HG03378 (cell line): ENCODE measurements around the gene CASP12.
A peak's percentile ranks its signal among the peaks of the same experiment; 100 is the strongest.

Experiments used
- ATAC-seq: cut with Tn5 transposase; IDR thresholded peaks from one replicate; pipeline ENCODE4 v1.9.1; 2021; ENCODE audit warnings: mild to moderate bottlenecking, moderate library complexity; ENCODE audit not compliant: unreplicated experiment

Gene CASP12

DNA sequence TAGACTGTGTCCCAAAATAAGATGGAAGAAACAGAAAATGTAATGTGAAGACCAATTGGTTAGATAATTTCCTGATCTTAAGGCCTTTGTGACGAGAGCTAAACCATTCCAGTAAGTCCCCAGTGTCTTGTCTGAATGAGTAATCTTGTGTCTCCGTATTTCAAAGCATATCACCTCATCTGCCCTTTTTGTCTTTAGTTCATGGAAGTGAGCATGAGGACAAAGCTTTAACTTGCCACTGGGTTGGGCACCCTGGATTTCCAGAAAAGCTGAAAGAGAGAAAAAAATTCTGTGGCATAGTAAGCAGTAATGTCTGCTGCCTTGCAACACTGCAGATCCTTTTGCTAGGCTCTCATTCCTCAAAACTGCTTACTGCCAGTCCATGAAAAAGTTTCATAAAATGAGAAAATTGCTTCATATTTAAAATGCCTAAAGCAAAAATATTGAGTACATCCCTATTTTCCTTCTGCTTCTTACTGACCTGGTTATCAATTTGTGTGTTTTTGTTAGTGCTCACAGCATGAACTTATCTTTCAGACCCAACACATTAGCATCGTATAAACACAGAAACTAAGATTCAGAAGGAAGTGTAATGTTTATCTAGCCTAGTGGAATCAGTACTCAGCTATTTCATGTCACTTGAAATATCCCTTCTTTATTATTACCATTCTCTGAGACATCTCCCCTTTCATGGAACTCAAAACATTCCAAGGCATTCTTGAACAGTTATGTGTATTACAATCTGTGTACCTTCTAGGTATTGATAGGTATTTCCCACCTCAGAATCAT is 5.3 kb downstream of the CASP12 start:
- no peak for ATAC-seq

DNA sequence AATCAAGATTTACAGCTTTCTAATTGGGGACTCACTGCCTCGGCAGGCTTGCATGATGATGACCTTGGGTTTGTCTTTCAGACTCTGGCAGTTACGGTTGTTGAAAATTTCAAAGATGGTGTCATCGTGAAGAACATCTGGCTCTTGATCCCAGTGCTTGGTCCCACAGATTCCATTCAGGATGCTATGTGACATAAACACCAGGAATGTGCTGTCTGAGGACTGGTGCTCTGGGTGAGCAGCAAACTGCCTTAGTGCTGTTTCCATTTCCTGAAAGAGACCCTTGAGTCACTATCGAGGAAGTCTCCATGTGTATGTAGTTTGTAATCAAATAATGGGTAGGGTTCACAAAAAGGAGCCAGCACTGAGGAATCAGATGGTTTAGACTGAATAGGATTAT is 7.1 kb downstream of the CASP12 start:
- ATAC-seq = no peak

DNA sequence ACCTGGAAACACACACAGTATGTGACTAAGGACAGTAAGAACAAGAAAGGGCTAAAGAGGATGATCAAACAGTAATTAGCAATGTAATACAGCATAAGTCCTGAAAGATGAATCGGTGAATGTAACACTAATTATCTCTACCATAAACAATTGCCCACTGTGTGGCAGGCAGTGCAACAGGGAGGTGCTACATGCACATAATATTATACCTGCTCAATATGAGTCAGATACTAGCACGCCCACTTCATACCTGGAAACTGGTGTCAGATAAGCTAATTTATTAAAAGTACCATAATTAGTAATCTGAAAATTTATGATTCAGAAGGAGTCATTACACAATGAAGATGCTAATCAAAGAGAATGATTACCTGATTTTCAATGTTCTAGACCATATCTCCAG is 14.9 kb downstream of the CASP12 start:
- ATAC-seq = no peak

DNA sequence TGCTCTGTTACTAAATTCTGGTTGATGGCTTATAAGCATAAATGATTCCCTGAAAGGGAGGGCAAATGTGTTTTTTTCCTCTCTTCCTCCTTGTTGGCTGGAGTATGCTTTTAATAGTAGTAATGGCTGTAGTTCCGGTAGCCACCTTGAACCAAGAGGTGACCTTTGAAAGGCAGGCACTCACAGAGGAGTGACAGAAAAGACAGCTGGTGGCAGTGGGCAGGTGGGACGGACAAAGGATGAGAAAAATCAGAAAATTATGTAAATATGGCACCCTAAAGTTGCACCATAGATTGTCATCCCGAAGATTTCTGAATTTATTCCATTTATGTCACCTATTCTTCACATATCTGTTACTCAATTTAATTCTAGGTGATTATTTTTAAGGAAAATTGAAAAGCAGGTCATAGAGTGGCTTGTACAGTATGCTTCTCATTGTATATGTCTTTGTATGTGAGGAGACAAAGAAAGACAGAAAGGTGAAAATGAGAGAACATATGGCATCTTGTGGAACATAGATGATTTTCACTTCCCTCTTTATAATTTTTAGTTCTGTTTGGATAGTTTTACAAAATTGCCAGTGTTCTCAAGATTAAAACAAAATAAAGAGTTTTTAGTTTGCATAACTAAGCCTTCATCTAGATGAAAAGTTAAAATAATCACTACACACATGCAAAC is 17.0 kb downstream of the CASP12 start:
- ATAC-seq = peak; percentile 70

DNA sequence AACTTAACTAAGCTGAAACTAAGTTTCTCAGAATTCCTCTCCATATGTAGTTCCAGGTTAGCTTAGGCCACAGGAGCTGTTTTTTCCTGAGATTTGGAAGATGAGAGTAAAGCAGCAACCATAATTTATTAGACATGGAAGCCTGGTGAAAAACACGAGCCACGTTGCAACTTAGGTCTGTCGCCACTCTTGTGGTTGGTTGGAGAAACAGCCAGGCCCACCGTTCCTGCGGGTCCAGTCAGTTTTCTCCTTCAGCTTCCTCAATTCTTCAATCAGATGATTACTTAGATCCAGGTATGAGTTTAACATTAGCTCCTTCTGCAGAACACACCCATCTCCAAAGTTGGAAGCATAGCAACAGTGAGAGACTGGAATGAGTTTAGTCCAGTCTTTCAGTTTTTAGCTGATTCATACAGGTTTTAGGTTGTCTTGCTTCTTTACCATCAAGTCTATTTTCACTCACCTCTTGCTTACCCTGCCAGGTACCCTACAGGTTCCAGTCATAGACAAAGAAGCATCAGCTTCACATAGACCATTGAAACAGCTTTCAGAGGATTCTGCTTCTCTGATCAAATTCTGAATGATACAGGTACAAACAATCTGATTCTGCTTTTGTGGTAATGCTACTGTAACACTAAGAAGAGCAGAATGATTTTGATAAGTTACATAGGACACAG is 18.6 kb downstream of the CASP12 start:
- ATAC-seq = no peak

DNA sequence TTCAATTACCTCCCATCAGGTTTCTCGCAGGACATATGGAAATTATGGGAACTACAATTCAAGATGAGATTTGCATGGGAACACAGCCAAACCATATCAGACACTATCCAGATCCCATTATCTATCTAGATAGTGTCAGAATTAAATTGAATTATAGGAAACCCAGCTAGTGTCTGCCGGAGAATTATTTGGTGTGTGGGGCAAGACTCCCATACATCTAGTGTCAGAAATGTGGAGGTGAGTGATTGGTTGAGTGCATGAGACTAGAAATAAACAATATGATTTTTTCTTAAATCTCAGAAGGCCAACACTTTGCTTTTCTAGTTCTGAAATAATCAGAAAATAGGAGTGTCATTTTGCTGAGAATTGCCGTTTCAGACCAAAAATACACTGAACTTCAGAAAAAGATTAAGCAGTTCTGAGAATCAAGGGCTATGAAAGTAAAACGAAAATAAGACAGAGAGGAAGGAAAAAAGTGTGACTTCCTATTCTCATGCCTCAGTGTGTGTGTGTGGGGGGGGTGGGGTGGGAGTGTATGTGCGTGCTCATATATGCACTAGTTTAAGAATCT is 21.3 kb downstream of the CASP12 start:
- ATAC-seq = peak; percentile 47

DNA sequence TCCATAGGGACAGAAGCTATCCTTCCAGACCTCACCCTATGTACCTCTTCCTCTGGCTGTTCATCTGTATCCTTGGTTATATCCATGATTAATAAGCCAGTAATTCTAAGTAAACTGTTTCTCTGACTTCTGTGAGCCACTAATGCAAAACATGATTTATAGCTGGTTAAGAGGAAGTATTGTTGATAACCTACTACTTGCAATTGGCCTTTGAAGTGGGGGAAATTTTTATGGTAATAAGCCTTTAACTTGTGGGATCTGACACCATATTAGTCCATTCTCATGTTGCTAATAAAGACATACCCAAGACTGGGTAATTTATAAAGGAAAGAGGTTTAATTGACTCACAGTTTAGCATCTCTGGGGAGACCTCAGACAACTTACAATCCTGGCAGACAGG is 21.9 kb downstream of the CASP12 start:
- no peak for ATAC-seq

DNA sequence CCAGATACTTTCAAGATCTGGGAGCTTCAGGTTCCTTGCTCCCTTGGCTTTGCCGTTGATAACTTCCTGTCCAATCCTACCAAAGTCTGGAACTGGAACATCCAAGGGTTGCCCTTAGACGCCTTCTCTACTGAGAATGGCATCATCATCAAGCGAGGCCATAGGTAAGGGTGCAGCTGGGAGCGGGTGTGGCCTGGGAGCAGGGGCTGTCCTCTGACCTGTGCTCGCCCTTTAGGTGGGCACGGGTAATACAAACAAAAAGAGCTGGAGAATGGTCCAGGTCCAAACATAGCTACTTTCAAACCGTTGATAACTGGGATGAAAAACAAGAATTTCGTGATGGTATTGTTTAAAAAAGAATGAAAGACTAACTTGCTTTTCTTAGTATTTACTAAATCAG is 25.0 kb downstream of the CASP12 start:
- no peak for ATAC-seq

DNA sequence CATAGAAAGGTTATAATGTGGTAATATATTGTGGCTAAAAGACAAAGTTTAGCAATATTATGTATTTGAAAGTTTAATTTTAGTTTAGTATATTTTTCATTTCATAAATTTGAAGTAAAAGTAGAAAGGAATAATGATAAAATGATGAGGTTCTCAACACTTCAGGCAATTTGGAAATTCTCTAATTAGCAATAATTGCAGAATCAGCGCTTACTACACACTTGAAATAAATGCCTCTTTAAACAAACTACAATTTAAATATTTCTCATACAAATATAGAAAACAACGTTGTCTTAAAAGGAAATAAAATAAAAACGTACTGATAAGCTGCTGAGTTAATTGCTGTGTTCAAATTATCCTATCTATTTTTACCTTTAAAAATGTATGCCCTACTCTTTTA is 25.9 kb downstream of the CASP12 start:
- no peak for ATAC-seq

DNA sequence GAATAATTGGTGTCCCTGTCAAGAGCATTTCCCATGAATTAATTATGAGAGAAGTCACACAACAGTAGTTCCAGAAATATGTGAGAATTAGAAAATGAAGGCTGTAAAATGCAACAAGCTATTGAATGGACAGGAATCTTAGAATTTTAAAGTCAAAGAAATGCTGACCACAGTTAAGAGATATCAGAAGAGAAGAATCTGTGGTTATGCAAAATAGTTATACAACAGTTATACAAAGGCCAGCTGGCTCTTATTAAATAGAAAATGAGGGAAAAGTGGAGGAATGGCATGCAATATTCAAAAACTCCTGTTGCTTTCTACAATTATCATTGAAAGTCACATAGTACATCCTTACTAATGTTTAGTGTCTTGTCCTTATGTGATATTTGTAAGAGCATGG is 27.4 kb downstream of the CASP12 start:
- no peak for ATAC-seq

DNA sequence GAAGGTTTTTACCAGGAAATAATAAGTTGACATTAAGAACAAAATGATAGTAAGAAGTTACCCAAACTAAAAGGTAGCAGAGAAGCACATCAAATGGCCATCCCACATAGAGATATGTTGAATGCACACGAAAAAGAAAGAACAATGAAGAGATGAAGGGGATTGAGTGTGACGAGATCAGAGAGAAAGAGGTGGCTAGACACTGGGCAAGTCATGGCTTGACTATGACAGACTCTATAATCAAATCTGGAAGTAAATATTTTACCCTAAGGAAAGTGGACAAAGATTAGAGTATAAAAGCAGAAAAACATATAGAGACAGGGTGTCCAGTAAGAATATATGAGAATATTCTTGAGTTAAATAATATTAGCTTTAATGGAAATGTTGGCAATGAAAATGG is 31.4 kb downstream of the CASP12 start:
- ATAC-seq = no peak

DNA sequence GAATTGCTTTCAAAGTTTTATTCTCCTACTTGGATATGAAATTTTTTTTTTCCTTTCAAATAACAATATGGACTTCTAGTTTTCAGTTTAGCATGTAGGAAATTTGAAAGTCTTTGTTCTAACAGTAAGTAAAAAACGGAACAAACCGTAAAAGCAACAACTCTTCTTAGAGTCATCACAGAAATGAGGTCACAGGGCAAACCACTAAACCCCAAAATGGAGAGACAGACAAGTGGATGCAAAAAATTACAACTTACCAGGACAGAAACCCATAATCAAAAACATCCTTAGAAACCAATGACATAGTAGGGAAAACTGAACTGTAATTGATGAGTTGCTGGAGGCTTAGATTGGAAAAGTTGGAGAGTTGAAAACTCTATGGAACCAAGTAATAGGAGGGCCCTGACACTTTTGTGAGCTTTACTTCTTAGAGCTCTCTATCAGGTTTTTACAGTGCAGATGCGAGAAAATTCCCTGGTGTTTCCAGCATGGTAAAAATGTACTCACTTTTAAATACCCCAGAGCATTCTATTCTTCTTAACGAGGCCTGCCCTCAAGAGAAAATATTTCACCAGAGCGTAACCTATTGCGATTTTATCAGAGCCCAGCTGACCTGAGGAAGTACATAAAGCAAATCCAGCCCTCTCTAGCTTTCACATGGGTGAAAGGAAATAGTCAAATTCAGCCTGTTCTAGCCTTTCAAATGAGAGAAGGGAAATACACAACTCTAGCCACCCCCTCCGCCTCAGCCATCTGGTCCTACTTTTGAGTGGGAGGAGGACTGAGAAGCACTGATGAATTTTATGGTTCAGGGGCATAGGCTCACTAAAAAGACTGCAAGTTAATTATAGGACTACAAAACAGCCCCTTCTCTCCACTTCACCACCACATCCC is 39.1 kb downstream of the CASP12 start:
- no peak for ATAC-seq

DNA sequence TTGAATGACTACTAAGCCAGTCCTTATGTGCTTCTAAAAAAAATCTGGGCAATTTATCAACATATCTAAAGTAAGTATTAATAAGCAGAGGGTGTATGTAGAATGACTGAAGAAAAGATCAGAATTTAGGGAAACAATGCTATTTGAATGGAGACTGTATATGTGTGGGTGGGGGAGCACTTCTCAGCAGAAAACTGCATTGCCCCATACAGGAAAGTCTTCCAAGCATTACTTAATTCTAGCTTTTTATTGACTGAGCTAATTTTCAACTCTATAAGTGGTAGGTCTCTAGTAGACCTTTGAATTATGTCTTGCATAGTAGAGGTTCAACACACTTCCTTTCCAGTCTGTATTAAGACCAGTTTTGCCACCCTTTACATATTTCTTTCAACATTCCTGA is 41.7 kb downstream of the CASP12 start:
- ATAC-seq = no peak

DNA sequence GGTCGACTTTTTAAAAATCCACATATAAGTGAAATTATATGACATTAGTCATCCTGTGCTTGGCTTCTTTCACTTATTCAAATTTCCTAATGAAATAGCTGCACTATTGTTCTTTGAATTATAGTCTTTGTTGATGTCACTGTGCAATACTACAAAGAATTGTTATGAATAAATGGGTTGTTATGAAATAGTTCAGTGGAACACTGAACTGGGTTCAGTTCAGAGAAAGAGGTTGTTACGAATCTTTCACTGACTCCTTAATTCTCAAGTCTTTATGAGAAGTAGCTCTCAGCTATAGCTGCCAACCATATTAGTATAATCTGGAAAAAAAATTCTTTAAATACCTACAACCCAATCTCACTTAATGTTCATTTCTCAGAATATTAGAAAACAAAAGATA is 42.3 kb downstream of the CASP12 start:
- no peak for ATAC-seq

DNA sequence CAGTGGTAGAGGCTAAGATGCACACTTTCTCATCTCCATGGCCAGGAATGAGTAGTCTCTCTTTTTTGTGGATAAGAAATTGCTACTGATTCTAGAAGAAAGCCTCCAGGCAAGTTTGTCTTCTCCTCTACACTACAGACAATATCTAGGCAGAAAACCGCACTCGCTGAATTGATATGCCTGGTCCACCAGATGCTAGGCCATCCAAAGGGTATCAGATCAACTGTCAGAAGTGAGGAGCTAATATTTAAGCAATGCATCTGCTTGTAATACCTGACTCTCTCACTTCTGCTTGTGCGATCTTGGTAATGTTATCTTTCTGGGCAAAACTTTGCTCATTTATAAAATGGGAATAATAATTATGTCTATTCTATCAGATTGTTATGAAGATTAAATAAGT is 45.0 kb downstream of the CASP12 start:
- no peak for ATAC-seq

DNA sequence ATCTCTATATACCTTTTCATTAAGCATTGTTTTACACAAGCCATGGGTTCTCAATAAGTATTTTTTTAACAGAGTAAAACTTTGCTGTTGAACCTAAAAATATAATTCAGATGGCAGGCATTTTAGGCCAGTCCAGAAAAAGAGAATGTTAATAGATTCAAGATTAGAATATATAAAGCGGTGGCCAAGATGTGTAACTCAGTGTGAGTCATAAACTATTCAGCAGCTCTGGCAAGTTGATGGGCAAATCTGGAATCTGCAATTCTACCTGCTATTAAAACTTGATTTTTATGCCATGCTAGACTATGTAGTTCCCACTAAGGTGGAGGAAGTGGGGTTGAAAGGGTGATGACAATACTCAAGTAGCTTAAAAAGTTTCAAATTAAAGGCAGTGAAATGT is 45.4 kb downstream of the CASP12 start:
- ATAC-seq = no peak

DNA sequence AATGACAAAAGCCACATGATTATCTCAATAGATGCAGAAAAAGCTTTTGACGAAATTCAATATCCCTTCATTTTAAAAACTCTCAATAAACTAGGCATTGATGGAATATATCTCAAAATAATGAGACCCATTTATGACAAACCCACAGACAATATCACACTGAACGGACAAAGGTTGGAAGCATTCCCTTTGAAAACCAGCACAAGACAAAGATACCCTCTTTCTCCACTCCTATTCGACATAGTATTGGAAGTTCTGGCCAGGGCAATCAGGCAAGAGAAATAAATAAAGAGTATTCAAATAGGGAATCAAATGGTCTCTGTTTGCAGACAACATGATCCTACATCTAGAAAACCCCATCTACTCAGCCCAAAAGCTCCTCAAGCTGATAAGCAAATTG is 52.0 kb downstream of the CASP12 start:
- no peak for ATAC-seq

DNA sequence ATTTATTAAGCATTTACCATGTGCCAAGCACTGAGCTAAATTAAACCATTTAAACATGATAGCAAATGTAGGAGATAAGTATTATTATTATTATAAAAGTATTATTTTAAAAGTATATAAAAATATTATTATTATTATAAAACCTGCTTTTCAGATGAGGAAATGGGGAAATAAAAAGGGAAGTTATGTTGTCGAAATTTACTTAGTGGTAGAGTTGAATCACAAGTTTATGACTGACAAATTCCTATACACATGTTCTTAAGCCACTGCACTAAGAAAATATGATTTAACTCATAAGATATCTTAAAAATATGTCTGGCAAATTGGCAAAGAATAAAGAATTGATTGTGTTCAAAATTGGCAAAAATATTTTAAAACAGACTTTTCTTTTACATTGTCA is 53.8 kb downstream of the CASP12 start:
- no peak for ATAC-seq

DNA sequence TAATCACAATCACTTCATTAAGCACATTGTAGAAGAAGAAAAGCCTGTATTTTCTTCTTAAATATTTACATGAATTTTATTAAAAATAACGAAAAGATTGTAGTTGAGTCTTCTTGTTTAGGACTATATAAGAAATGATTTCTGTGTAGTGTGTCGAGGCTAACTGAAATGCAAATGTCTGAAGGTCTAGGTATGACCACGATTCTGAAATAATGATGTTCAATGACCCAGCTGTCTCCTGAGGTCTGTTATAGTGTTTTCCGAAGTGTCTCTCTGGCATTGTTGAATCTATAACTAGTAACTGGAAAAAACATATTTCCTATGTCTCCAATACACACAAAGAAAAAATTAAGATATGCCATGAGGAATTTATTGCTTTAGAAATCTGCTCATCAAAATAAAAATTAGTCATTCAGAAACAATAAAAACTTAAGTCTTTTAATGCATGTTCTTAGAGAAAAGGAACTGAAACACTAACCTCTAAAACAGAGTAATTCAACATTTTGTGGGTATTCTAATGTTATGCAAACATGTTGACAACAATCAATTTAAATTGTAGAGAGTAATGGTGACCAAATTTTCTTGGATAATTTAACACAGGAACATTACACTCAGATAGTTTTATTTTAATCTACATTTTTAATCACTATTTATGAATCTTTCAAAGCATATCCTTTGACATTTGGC is 55.0 kb downstream of the CASP12 start:
- no peak for ATAC-seq

DNA sequence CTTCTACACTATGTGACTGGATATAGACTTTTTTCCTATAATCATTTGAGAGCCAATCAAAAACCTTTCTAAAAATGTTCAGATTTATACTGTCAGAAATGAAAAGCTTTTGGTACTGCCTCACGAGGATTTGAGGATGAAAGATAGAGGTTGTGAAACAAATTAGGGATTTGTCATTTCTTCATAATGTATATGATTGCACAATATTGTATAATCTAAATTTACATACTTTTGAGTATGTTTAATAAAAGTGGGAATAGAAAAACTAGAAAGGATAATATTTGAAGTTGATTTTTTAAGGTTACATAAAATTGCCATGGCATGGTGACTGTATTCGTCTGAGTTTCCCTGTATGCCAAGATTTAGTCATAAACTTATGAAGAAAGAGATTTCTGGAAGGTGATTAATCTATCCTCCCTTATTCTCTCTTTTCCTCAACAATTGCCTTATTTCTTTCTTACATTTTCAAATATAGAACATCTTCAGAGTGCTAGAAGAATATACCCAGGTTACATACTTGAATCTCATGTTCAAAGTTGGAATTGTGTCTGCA is 56.2 kb downstream of the CASP12 start:
- ATAC-seq = no peak
